Caco-2 (cell line): ENCODE data around the gene FEM1C. TPM values are rescaled to one million over a fixed set of nuclear protein-coding genes. Genes with fewer than 3 reads are reported as not detected.

Experiments
- BruUV-seq: library from RNA; stranded (reverse); fragments of 400-500 nt; replicated peaks from 2 replicates; lab custom pipeline; 2021; lab: Mats Ljungman, UMichigan
- CTCF ChIA-PET: fragments of 300-600 bp; sonication (Branson Sonifier 250); formaldehyde crosslinking; loops from one replicate; lab custom pipeline; 2022; ENCODE audit warnings: antibody characterized with exemption; lab: Charles Lee
- POLR2A ChIA-PET: fragments of 300-600 bp; sonication (Branson Sonifier 250); formaldehyde crosslinking; loops from one replicate; lab custom pipeline; 2022; ENCODE audit warnings: antibody characterized with exemption; lab: Charles Lee
- DNase-seq, 2 experiments: peaks; one replicate each; pipeline versions ENCODE4 v3.0.0 to v3.0.0-alpha.2; 2020 to 2022
- H3K27me3 ChIP-seq: replicated peaks from 2 replicates; pipeline ENCODE4 v1.6.0; 2011; ENCODE audit warnings: low read length; ENCODE audit not compliant: control insufficient read depth, insufficient read depth
- H3K36me3 ChIP-seq: 2 replicates; pipeline ENCODE4 v1.5.1; 2011; ENCODE audit warnings: low read length; ENCODE audit not compliant: control insufficient read depth, insufficient read depth
- H3K4me1 ChIP-seq: fragments of 250-450 bp; sonication (Bioruptor Pico); 2 replicates; pipeline ENCODE4 v1.5.1; 2020; ENCODE audit warnings: mild to moderate bottlenecking
- H3K4me3 ChIP-seq: 2 replicates; pipeline ENCODE4 v1.5.1; 2011; ENCODE audit warnings: low read depth, mild to moderate bottlenecking, control low read depth, low read length
- H3K9me3 ChIP-seq: fragments of 250-450 bp; sonication (Bioruptor Pico); 2 replicates; pipeline ENCODE4 v1.5.1; 2020; ENCODE audit warnings: mild to moderate bottlenecking, moderate library complexity
- H3K27ac Mint-ChIP-seq: one replicate; pipeline ENCODE4 v1.8.0; 2022; ENCODE audit warnings: mixed read lengths; ENCODE audit not compliant: unreplicated experiment
- H3K27me3 Mint-ChIP-seq: one replicate; pipeline ENCODE4 v1.8.0; 2022; ENCODE audit warnings: mixed read lengths; ENCODE audit not compliant: insufficient read depth, unreplicated experiment
- H3K36me3 Mint-ChIP-seq: one replicate; pipeline ENCODE4 v1.8.0; 2022; ENCODE audit warnings: mild to moderate bottlenecking, mixed read lengths; ENCODE audit not compliant: insufficient read depth, unreplicated experiment
- H3K4me1 Mint-ChIP-seq: one replicate; pipeline ENCODE4 v1.8.0; 2022; ENCODE audit warnings: low read depth, mixed read lengths; ENCODE audit not compliant: unreplicated experiment
- H3K4me3 Mint-ChIP-seq: one replicate; pipeline ENCODE4 v1.8.0; 2022; ENCODE audit warnings: mild to moderate bottlenecking, moderate library complexity, mixed read lengths; ENCODE audit not compliant: unreplicated experiment
- H3K9me3 Mint-ChIP-seq: one replicate; pipeline ENCODE4 v1.8.0; 2022; ENCODE audit warnings: mixed read lengths; ENCODE audit not compliant: unreplicated experiment
- intact Hi-C: fragments of 100-400 bp; cut with micrococcal nuclease; formaldehyde crosslinking; loops from one replicate; pipeline ENCODE4 v1.10.0; 2022; ENCODE audit not compliant: unreplicated experiment
- total RNA-seq: library from RNA; stranded (reverse); gene quantifications from 2 replicates; pipeline ENCODE4 v1.2.3, GENCODE V29; 2022
- TF ChIP-seq, protein P1 (sequence below), 2 experiments: fragments of 200-600 bp in 1 of 2; IDR thresholded peaks; 1 replicate in 1 of 2; 2 replicates in 1 of 2; pipeline versions ENCODE4 v1.5.1 to v1.8.0; 2011 to 2022; ENCODE audit warnings: antibody characterized with exemption in 1 of 2, control low read depth in 1 of 2, inconsistent platforms in 1 of 2, low read depth in 1 of 2, low read length in 1 of 2, mild to moderate bottlenecking in 1 of 2, moderate library complexity in 1 of 2; ENCODE audit not compliant: insufficient read depth in 1 of 2, severe bottlenecking in 1 of 2, unreplicated experiment in 1 of 2

The FEM1C gene
- total RNA-seq, 1 experiment from 2014 or later: 11.8 TPM

DNA sequence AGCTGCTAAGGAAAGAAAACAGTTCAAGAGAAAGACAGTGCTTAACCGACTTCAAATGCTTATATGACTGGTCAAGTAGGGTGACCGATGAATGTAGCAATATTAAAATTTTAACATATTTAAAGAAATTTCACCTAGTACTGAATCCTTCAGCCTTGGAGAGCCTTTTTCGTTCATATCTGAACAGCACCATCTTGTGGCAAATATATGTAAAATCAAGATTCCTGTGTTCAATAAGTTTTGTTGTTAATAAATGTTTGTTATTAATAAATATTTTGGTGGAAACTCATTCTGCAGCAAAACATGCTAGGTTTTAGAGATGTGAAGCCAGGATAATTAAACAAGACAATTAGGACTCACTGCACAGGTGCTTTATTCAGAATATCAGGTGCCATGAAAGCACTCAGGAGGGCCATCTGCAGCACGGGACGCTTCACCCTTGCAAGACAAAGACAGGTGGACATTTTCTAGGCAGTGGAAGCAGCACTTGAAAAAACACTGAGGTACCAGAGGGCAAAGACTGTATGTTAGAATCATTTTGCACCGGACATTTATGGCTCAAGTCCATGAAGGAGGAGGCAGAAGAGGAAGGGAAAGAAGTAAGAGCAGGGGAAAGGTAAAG, 42.1 kb upstream of the FEM1C start:
- TF ChIP-seq, protein P1, sequence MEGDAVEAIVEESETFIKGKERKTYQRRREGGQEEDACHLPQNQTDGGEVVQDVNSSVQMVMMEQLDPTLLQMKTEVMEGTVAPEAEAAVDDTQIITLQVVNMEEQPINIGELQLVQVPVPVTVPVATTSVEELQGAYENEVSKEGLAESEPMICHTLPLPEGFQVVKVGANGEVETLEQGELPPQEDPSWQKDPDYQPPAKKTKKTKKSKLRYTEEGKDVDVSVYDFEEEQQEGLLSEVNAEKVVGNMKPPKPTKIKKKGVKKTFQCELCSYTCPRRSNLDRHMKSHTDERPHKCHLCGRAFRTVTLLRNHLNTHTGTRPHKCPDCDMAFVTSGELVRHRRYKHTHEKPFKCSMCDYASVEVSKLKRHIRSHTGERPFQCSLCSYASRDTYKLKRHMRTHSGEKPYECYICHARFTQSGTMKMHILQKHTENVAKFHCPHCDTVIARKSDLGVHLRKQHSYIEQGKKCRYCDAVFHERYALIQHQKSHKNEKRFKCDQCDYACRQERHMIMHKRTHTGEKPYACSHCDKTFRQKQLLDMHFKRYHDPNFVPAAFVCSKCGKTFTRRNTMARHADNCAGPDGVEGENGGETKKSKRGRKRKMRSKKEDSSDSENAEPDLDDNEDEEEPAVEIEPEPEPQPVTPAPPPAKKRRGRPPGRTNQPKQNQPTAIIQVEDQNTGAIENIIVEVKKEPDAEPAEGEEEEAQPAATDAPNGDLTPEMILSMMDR (IDR thresholded peaks at IDR 0.05; ENCODE audit: insufficient read depth in 1 of 2, low read depth in 1 of 2, low read length in 1 of 2, severe bottlenecking in 1 of 2, unreplicated experiment in 1 of 2): peak; percentile 38 to 60
- H3K4me3 ChIP-seq: no peak overlapping the region
- H3K9me3 ChIP-seq: no peaks in the 10 kb centered on the region
- BruUV-seq: no TSS peak
- H3K36me3 Mint-ChIP-seq: no peaks in the 10 kb centered on the region
- intact Hi-C loops: loop anchor here (1.0 to 2.0 kb wide), 3 partner anchors 37 to 488 kb away; no protein-coding TSS in a partner anchor
- H3K4me1 ChIP-seq: no peaks in the 10 kb centered on the region
- DNase-seq: peak in 1 of 2 experiments; percentile 5
- H3K27ac Mint-ChIP-seq: no peak overlapping the region
- no peaks in the 10 kb centered on the region for H3K4me1 Mint-ChIP-seq
- H3K9me3 Mint-ChIP-seq: no peaks in the 10 kb centered on the region
- H3K4me3 Mint-ChIP-seq: no peak overlapping the region
- no peaks in the 10 kb centered on the region for H3K27me3 Mint-ChIP-seq
- CTCF ChIA-PET: interaction anchor here (0.7 to 0.9 kb wide), 2 partner anchors 81 to 275 kb away, joined by 4 to 5 read pairs; no protein-coding TSS in a partner anchor
- POLR2A ChIA-PET: no interaction called here
- H3K36me3 ChIP-seq: no peaks in the 10 kb centered on the region
- H3K27me3 ChIP-seq: no peaks in the 10 kb centered on the region

DNA sequence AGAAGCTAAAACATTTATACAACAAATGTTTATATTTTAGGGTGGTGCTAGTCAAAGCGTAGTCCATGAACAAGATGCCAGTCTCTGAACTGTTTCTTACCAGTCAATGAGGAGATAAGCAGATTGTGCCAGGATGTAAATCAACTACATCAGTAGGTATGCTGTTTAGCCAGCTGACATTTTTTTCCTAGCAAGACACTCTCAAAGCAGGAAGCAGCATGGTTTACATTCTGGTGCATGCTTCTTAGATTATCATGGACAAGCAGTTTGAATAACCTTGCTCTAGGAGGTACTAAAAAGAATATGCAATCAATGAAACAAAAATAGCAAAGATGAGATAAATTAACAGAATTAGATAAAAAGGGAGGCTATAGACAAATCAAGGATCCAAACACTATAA, 40.7 kb upstream of the FEM1C start:
- H3K27ac Mint-ChIP-seq: no peak overlapping the region
- H3K4me3 Mint-ChIP-seq: no peak overlapping the region
- POLR2A ChIA-PET: no interaction called here
- H3K36me3 Mint-ChIP-seq: no peaks in the 10 kb centered on the region
- CTCF ChIA-PET: no interaction called here
- Histone ChIP-seq H3K27me3 (no peaks in the 10 kb centered on the region), H3K36me3 (no peaks in the 10 kb centered on the region), H3K9me3 (no peaks in the 10 kb centered on the region), H3K4me1 (no peaks in the 10 kb centered on the region), H3K4me3 (no peak overlapping the region)
- no TSS peak for BruUV-seq
- intact Hi-C loops: no loop called here
- no peak for DNase-seq
- TF ChIP-seq, protein P1 (IDR thresholded peaks at IDR 0.05; ENCODE audit: insufficient read depth in 1 of 2, low read depth in 1 of 2, low read length in 1 of 2, severe bottlenecking in 1 of 2, unreplicated experiment in 1 of 2): no peak
- H3K9me3 Mint-ChIP-seq: no peaks in the 10 kb centered on the region
- H3K4me1 Mint-ChIP-seq: no peaks in the 10 kb centered on the region
- no peaks in the 10 kb centered on the region for H3K27me3 Mint-ChIP-seq

DNA sequence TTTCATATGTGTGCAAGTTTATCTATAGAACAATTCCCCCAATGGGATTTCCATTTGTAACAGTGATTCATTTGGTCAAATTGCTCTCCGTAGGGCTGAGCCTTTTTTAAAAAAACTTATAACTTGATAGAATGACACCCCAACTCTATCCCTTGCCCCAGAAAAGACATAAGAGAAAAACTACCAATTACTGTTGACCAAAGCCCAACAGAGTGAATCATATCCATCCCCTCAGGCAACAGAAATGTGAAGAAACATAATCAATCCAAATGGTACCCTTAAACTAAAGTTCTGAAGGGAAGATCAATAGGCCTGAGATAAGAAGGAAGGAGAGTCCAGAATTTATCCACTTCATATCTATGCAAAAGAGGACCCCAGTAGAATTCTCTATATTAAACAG, 39.9 kb upstream of the FEM1C start:
- H3K27ac Mint-ChIP-seq: no peak overlapping the region
- no peaks in the 10 kb centered on the region for H3K9me3 Mint-ChIP-seq
- TF ChIP-seq, protein P1 (IDR thresholded peaks at IDR 0.05; ENCODE audit: insufficient read depth in 1 of 2, low read depth in 1 of 2, low read length in 1 of 2, severe bottlenecking in 1 of 2, unreplicated experiment in 1 of 2): no peak
- intact Hi-C loops: no loop called here
- Histone ChIP-seq H3K36me3 (no peaks in the 10 kb centered on the region), H3K27me3 (no peaks in the 10 kb centered on the region), H3K4me3 (no peak overlapping the region), H3K4me1 (no peaks in the 10 kb centered on the region), H3K9me3 (no peaks in the 10 kb centered on the region)
- H3K4me3 Mint-ChIP-seq: no peak overlapping the region
- H3K36me3 Mint-ChIP-seq: no peaks in the 10 kb centered on the region
- BruUV-seq: no TSS peak
- no peak for DNase-seq
- no peaks in the 10 kb centered on the region for H3K27me3 Mint-ChIP-seq
- CTCF ChIA-PET: no interaction called here
- POLR2A ChIA-PET: no interaction called here
- H3K4me1 Mint-ChIP-seq: no peaks in the 10 kb centered on the region
